Stimulated activated naive CD8-positive, alpha-beta T cell treated with anti-CD3 and anti-CD28 coated beads, Interleukin-15, amount 100 ng/mL, for 72 hours (primary cell): ENCODE data around the gene LSS.

Source experiments
- ATAC-seq: fragments of 150-1000 bp; cut with Tn5 transposase; 2 replicates; pipeline ENCODE4 v1.10.0; 2021; ENCODE audit warnings: mild to moderate bottlenecking, moderate library complexity
- DNase-seq, 2 donors: peaks; one replicate each; pipeline ENCODE4 v3.0.0; 2021 to 2022
- H3K27ac Mint-ChIP-seq, 2 donors: one replicate each; pipeline ENCODE4 v1.8.0; 2022; ENCODE audit warnings: mild to moderate bottlenecking in 2 of 2, mixed read lengths in 2 of 2, moderate library complexity in 2 of 2
- H3K27me3 Mint-ChIP-seq: one replicate; pipeline ENCODE4 v1.8.0; 2022; ENCODE audit warnings: mixed read lengths
- H3K4me1 Mint-ChIP-seq: one replicate; pipeline ENCODE4 v1.8.0; 2022; ENCODE audit warnings: mild to moderate bottlenecking, mixed read lengths
- H3K4me3 Mint-ChIP-seq, 2 donors: one replicate each; pipeline ENCODE4 v1.8.0; 2022; ENCODE audit warnings: mild to moderate bottlenecking in 2 of 2, mixed read lengths in 2 of 2, moderate library complexity in 1 of 2
- H3K9me3 Mint-ChIP-seq, 2 donors: one replicate each; pipeline ENCODE4 v1.8.0; 2022; ENCODE audit warnings: mixed read lengths in 2 of 2

LSS gene

DNA sequence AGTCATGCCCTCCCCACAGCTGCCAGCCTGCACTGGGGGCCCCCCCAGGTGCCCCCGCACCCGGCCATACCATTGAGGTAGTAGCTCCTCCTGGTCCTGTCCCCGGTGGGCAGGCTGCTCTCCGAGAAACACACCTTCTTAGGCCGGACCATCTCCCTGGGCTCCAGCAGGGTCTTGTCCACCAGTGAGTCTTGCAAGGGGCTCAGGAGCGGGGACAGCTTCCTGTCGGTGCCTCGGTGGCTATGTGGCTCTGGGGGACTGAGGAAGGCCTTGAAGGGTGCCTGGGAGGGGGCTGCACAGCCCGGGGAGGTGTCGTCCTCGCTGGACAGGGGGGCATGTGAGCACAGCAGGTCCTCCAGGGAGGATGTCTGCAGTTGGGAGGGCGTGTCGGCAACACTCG lies 60.3 kb downstream of the LSS start:
- no peak overlapping the region for H3K27ac Mint-ChIP-seq
- H3K4me1 Mint-ChIP-seq = peaks cover 8% of the 10 kb centered on the region
- DNase-seq (no peak), ATAC-seq (no peak)
- H3K9me3 Mint-ChIP-seq = peaks cover 0 to 2% of the 10 kb centered on the region in 2 donors
- H3K27me3 Mint-ChIP-seq = peaks cover 4% of the 10 kb centered on the region
- H3K4me3 Mint-ChIP-seq = no peak overlapping the region

DNA sequence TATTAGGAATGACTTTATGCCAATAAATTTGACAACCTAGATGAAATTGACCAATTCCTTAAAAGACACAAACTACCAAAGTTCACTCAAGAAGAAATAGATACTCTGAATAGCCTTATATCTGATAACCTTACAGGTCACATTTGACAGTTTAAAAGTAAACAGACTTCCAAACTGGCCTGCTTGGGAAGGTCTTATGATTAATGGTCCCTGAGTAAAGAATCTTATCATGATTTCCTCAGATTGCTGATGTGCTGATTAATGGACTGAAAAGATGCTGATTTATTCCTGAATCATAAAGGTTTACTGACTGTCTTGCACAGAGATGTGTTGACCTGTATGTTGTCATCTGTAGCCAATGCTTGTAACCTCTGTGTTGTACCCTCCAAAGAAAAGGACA lies 63.5 kb downstream of the LSS start:
- Mint-ChIP-seq H3K4me3 (no peak overlapping the region), H3K4me1 (no peaks in the 10 kb centered on the region), H3K9me3 (no peaks in the 10 kb centered on the region), H3K27ac (no peak overlapping the region), H3K27me3 (peaks cover 12% of the 10 kb centered on the region)
- no peak for DNase-seq
- ATAC-seq = no peak

DNA sequence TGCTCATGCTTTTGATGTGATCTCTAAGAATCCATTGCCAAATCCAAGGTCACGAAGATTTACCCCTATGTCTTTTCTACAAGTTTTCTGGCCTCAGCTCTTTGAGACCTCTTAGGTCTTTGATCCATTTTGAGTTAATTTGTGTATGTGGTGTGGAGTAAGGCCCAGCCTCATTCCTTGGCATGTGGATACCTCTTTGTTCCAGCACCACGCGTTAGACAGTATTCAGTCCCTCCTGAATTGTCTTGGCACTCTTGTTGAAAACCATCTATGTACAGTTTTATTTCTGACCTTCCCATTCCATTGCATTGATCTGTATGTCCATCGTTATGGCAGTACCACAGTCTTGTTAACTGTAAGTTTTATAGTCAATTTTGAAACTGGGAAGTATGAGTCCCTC lies 65.2 kb downstream of the LSS start:
- Mint-ChIP-seq H3K4me3 (no peak overlapping the region), H3K4me1 (no peaks in the 10 kb centered on the region), H3K9me3 (no peaks in the 10 kb centered on the region), H3K27ac (no peak overlapping the region), H3K27me3 (peaks cover 12% of the 10 kb centered on the region)
- no peak for DNase-seq
- ATAC-seq = no peak

DNA sequence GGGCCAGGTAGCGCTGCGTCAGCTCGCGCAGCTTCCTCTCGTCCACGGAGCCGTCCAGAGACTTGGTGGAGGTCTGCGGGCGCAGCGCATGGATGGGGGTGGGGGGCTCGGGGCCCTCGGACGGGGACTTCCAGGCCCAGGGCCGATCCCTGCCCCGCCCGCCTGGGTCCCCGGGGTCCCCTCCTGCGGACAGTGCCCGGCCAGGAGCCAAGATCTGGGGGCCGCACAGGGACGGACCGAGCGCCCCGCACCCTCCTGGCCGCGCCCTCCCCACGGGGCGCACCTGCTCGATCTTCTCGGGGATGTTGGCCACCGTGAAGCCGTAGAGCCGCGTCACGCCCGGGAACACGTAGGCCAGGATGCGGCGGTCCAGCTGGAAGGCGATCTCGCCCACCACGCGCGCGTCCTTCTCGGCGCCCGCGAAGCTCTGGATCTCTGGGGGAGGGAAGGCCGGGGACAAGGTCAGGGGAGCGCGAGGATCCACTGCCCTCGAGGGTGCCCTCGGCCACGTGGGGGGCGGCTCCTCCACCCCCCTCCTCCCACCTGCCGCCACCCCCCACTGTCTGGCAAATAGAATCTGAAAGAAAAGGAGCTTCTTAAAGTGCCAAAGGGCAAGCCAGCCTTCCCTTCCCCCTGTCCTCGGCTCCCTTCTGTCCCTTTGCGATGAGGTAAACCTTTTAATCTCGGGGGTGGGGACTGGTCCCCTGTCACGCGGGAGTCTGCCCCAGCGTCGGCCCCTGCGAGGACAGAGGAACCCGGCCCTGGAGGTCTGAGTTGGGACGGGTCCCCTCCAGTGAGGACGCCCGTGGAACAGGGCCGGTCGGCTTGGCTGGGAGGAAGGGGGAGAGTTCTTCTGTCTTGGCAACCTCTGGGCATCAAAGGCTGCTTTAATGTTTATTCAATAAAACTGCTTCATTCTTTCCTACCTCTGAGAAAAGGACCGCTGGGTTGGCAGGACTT lies 66.7 kb downstream of the LSS start:
- ATAC-seq (peak; percentile 45), DNase-seq (no peak)
- H3K9me3 Mint-ChIP-seq = no peaks in the 10 kb centered on the region
- peak overlapping the region in 1 of 2 donors; percentile 23 for H3K4me3 Mint-ChIP-seq
- no peak overlapping the region for H3K27ac Mint-ChIP-seq
- no peaks in the 10 kb centered on the region for H3K4me1 Mint-ChIP-seq
- peaks cover 12% of the 10 kb centered on the region for H3K27me3 Mint-ChIP-seq

DNA sequence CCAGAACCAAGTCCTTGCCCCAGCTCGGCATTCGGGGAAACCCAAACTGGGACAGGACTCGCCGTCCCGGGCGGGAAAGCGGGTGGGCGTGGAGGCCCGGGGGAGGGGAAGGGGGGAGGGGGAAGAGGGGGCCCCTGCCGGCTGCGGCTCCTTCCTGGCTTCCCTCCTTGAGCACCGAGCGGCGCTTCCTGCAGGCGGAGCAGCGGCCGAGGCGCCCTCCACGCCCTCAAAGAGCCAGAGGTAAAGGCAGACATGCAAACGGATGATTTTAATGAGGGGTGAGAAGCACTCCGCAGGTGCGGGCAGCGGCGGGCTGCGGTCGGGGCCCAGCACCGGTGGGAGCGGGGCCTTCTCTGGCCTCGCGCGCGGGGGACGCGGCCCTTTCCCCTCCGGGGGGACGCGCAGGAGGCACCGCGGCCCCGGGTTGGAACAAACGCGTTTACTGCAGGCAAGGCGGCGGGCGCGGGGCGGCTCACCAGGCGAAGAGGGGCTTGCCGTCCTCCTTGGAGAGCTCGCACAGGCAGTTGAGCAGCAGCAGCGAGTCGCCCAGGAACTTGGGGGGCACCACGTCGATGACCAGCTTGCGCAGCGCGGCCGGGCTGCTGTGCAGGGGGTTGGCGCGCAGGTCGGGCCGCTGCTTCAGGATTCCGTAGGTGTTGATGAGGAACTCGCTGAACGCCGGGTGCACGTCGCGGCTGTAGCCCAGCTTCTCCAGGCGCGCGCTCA lies 67.5 kb downstream of the LSS start:
- H3K4me1 Mint-ChIP-seq = no peaks in the 10 kb centered on the region
- H3K9me3 Mint-ChIP-seq = no peaks in the 10 kb centered on the region
- H3K27me3 Mint-ChIP-seq = peaks cover 12% of the 10 kb centered on the region
- peak overlapping the region in 1 of 2 donors; percentile 63 for H3K27ac Mint-ChIP-seq
- peak overlapping the region in 1 of 2 donors; percentile 57 for H3K4me3 Mint-ChIP-seq
- ATAC-seq = peak; percentile 62
- no peak for DNase-seq

DNA sequence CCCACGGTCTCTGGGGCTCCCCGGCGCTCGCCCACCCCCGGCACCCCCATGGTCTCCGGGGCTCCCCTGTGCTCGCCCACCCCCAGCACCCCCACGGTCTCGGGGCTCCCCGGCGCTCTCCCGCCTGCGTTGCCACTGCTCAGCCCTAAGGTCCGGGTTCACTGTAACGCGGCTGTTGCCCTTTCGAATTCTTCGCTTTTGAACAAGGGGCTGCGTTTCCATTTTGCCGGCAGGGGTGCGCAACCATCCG lies 68.0 kb downstream of the LSS start:
- Mint-ChIP-seq H3K9me3 (no peaks in the 10 kb centered on the region), H3K27me3 (peaks cover 12% of the 10 kb centered on the region), H3K4me1 (no peaks in the 10 kb centered on the region), H3K27ac (peak overlapping the region in 1 of 2 donors; percentile 63), H3K4me3 (no peak overlapping the region)
- ATAC-seq (peak; percentile 48), DNase-seq (no peak)

DNA sequence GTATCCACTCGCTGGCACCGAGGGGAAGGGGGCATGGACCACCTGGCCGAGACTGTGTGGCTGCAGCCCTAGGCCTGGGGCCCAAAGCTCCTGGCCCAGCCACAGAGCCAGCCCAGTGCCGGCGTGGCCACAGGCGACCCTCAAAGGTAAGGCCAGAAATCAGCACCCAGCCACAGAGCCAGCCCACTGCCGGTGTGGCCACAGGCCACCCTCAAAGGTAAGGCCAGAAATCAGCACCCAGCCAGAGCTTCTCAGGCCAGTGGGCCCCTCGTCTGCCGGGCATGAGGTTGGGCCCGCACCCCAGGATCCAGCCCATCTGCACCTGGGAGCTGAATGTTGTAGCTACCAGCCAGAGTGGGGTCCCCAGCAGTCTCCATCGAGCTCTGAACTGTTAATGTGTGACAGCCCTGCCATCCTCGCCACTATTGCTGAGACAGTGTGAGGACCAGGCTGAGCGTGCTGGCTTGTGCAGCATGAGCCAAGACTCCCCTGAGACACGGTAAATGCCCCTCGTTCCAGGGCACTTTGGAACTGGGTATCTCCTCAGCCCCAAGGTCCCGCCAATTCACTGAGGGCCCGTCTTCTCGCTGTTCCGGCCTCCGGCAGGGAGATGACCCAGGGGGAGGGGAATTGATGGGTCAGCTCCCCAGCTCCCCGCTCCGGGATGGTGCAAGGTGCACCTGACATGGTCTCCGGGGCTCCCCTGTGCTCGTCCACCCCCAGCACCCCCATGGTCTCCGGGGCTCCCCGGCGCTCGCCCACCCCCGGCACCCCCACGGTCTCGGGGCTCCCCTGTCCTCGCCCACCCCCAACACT lies 68.5 kb downstream of the LSS start:
- Mint-ChIP-seq H3K27ac (no peak overlapping the region), H3K4me3 (no peak overlapping the region), H3K27me3 (peaks cover 12% of the 10 kb centered on the region), H3K4me1 (no peaks in the 10 kb centered on the region), H3K9me3 (no peaks in the 10 kb centered on the region)
- DNase-seq (no peak), ATAC-seq (peak; percentile 5)

DNA sequence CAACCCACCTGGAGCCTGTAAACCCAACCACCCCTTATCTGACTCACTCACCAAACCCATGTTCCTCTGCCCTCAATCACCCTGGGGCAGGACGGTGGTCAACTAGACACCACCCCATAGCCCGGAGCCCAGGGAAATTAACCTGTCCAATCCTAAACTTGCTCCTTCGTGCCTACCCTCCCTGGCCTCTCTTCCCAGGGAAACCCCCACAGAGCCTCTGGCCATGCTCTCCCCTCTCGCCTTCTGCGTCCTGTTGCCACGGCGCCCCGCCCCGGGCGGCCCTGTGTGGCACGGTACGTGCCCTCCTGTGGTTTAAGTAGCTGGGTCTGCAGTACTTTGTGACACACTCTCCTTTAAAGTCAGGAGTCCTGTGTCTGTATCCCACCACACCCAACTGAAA lies 69.2 kb downstream of the LSS start:
- H3K4me3 Mint-ChIP-seq = no peak overlapping the region
- DNase-seq (no peak), ATAC-seq (no peak)
- H3K27me3 Mint-ChIP-seq = peaks cover 12% of the 10 kb centered on the region
- peak overlapping the region in 1 of 2 donors; percentile 74 for H3K27ac Mint-ChIP-seq
- H3K9me3 Mint-ChIP-seq = no peaks in the 10 kb centered on the region
- no peaks in the 10 kb centered on the region for H3K4me1 Mint-ChIP-seq

DNA sequence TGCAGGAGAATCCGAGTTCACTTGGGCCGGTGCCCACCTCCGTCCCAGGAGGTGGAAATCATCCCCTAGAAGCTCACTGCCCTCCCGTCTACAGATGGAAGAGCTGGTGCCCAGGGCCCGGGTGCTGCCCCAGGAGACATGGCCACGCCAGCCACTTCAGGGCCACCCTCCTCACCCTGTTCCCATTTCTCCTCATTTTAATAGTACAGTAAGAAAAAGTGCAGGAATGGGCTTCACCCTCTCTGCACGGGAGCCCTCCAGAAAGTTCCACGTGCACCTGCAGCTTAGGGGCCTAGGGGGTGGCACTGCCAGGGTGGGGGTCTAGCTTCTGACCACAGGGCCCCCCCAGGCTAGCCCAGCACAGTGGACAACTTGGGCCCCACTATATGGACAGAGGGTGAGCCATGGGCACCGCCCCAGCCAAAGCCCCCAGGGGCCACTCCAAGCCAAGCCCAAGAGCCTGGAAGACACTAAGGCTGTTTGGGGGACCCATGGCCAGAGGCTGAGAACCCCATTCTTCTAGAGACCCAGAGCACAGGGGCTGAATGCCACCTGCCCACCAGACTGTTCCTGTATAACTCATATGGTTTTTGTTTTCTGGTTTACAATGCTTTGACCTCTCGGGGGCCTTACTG lies 69.8 kb downstream of the LSS start:
- Mint-ChIP-seq H3K4me3 (no peak overlapping the region), H3K9me3 (no peaks in the 10 kb centered on the region), H3K4me1 (no peaks in the 10 kb centered on the region), H3K27me3 (peaks cover 12% of the 10 kb centered on the region), H3K27ac (no peak overlapping the region)
- no peak for DNase-seq
- ATAC-seq = no peak

DNA sequence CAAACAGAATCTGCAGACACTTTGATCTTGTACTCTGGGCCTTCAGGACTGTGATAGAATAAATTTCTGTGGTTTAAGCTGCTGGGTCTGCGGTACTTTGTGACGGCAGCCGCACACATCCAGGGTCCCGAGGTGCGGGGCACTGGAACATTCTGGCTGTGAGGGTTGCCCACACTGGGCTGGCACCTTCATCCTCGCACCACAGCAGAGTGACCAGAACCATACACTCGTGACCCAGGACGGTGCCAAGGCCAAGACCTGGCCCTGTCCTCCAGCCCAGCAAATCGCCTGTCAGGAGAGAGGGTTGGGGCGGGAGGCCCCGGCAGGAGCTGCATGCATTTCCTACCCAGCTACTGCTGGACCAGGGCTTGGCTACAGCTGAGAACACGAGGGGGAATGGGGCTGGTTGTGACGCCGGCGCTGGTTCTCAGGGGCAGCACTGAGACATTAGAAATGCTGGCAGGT lies 70.6 kb downstream of the LSS start:
- H3K4me3 Mint-ChIP-seq = no peak overlapping the region
- DNase-seq = no peak
- no peaks in the 10 kb centered on the region for H3K4me1 Mint-ChIP-seq
- H3K27me3 Mint-ChIP-seq = peaks cover 6% of the 10 kb centered on the region
- ATAC-seq = no peak
- no peak overlapping the region for H3K27ac Mint-ChIP-seq
- no peaks in the 10 kb centered on the region for H3K9me3 Mint-ChIP-seq

DNA sequence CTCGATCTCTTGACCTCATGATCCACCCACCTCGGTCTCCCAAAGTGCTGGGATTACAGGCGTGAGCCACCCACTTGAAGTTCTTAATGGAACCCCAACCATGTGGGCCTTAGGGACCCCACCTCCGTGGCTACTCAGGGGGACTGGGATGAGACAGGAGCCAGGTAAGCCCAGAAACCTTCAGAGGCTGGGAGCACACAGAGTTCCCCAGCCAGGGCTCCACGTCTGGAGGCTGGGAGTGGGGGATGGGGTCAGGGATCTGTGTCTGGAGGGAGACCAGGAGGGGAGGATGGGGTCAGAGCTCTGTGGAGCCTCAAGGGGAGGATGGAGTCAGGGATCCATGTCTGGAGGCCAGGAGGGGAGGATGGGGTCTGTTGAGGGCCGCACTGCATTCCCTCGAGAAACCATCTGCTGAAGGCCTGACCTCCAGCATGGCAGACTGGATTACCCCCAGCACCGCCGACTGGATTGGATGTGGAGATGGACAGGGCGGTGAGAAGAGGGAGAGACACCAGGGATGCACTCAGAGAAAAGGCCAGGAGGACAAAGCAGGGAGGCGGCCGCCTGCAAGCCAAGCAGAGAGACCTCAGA lies 71.1 kb downstream of the LSS start:
- Mint-ChIP-seq H3K9me3 (no peaks in the 10 kb centered on the region), H3K4me3 (no peak overlapping the region), H3K4me1 (no peaks in the 10 kb centered on the region), H3K27ac (no peak overlapping the region), H3K27me3 (peaks cover under 1% of the 10 kb centered on the region)
- DNase-seq (no peak), ATAC-seq (no peak)

DNA sequence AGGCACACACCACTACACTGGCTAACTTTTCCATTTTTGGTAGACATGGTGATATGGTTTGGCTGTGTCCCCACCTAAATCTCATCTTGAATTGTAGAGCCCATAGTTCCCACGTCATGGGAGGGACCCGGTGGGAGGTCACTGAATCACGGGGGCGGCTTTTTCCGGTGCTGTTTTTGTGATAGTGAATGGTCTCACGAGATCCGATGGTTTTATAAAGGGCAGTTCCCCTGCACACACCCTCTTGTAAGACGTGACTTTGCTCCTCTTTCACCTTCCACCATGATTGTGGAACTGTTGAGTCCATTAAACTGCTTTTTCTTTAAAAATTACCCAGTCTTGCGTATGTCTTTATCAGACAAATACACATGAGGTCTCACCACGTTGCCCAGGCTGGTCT lies 71.9 kb downstream of the LSS start:
- Mint-ChIP-seq H3K4me1 (no peaks in the 10 kb centered on the region), H3K27me3 (no peaks in the 10 kb centered on the region), H3K9me3 (no peaks in the 10 kb centered on the region), H3K4me3 (no peak overlapping the region), H3K27ac (no peak overlapping the region)
- ATAC-seq = no peak
- no peak for DNase-seq

DNA sequence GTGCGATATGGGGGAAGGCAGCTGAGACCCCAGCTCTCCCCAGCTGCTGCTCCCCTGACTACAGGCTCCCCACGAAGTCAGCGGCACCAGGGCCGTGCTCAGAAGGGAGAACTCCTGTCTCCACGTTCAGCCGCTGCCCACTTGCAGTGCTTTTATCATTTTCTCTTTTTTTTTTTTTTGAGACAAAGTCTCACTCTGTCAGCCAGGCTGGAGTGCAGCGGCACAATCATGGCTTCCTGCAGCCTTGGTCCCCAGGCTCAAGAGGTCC lies 72.3 kb downstream of the LSS start:
- H3K27ac Mint-ChIP-seq = no peak overlapping the region
- H3K4me3 Mint-ChIP-seq = no peak overlapping the region
- no peak for ATAC-seq

DNA sequence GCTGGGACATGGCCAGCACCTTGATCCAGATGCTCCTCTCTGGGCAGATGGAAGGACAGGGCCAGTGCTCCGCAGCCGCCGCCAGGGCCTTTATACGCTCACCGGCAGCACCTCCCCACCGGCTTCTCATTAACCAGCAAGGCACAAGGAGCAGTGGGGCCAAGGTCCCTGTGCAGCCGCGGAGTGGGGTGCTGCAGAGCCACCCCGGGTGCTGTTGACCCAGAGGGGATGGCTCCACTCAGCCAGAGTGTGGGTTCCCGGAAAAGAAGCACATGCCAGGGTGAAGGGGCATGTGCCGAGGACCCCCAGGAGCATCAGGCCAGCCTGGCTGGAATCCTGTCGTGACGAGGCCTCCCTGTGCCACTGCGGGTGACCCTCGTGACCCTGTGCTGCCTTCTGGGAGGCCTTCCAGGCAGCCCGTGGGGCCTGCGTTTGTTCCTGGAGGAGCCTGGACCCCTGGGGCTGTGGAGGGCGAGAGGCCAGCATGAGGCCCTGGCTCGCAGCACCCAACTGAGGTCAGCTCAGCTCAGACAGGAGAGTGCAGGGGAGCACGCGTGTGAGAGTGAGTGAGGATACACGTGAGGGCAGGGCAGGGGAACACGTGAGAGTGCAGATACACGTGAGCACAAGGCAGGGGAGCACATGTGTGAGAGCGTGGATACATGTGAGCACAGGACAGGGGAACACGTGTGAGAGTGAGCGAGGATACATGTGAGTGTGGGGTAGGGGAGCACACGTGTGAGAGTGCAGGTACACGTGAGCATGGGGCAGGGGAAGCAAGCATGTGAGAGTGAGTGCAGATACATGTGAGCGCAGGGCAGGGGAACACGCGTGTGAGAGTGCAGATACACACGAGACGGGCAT lies 72.8 kb downstream of the LSS start, which contains the start of gene FTCD:
Gene FTCD (minus strand): TSS at position 66 of the 864 bp plus-strand sequence. CDS start 56 bp downstream, at position 10.
- no peak within 1 kb of the TSS for H3K4me3 Mint-ChIP-seq
- ATAC-seq (no peak), DNase-seq (no peak)
- no peaks in the 10 kb centered on the region for H3K4me1 Mint-ChIP-seq
- H3K9me3 Mint-ChIP-seq = no peaks in the 10 kb centered on the region
- no peak within 1 kb of the TSS for H3K27ac Mint-ChIP-seq
- no peaks in the 10 kb centered on the region for H3K27me3 Mint-ChIP-seq

More for the DNA sequence above, 72.3 kb downstream of the LSS start:
- Mint-ChIP-seq H3K9me3 (no peaks in the 10 kb centered on the region), H3K27me3 (no peaks in the 10 kb centered on the region), H3K4me1 (no peaks in the 10 kb centered on the region)
- no peak for DNase-seq
